T-helper 22 cell (primary cell): ENCODE measurements around the gene SLC38A8.

ENCODE experiments used
- DNase-seq: peaks from one replicate; pipeline ENCODE4 v3.0.0-alpha.2; 2020; ENCODE audit warnings: low read depth

The SLC38A8 gene

GRCh38 chr16:84042308-84042878 lies at the start of gene SLC38A8:
Gene SLC38A8 (minus strand): TSS chr16:84042795. CDS start chr16:84042157, 638 bp downstream.
- DNase-seq, result no peak

- no peak for DNase-seq
These were observed 48.9 kb upstream of the SLC38A8 start for GRCh38 chr16:84091460-84091859.

- no peak for DNase-seq
These were observed 47.6 kb upstream of the SLC38A8 start for GRCh38 chr16:84090211-84090610.

GRCh38 chr16:84088695-84089395 lies 46.2 kb upstream of the SLC38A8 start:
- DNase-seq, result peak; percentile 23

- no peak for DNase-seq
These were observed 45.0 kb upstream of the SLC38A8 start for GRCh38 chr16:84087466-84088151.

- no peak for DNase-seq
These were observed 44.4 kb upstream of the SLC38A8 start for GRCh38 chr16:84087001-84087400.

- DNase-seq, result no peak
These were observed 43.7 kb upstream of the SLC38A8 start for GRCh38 chr16:84086341-84086740.

GRCh38 chr16:84085773-84086172 lies 43.2 kb upstream of the SLC38A8 start:
- DNase-seq, result no peak

GRCh38 chr16:84085271-84085667 lies 42.7 kb upstream of the SLC38A8 start:
- DNase-seq, result no peak

GRCh38 chr16:84084570-84085270 lies 42.1 kb upstream of the SLC38A8 start:
- DNase-seq, result peak; percentile 41

- no peak for DNase-seq
These were observed 40.4 kb upstream of the SLC38A8 start for GRCh38 chr16:84082835-84083569.

GRCh38 chr16:84082110-84082509 lies 39.5 kb upstream of the SLC38A8 start:
- no peak for DNase-seq

- DNase-seq, result no peak
These were observed 38.9 kb upstream of the SLC38A8 start for GRCh38 chr16:84081446-84081989.

GRCh38 chr16:84080813-84081212 lies 38.2 kb upstream of the SLC38A8 start:
- DNase-seq, result no peak

- no peak for DNase-seq
These were observed 37.8 kb upstream of the SLC38A8 start for GRCh38 chr16:84080378-84080777.

- no peak for DNase-seq
These were observed 37.1 kb upstream of the SLC38A8 start for GRCh38 chr16:84079664-84080063.

- DNase-seq, result no peak
These were observed 32.8 kb upstream of the SLC38A8 start for GRCh38 chr16:84075376-84075775.

GRCh38 chr16:84074721-84075120 lies 32.1 kb upstream of the SLC38A8 start:
- no peak for DNase-seq

GRCh38 chr16:84072014-84072413 lies 29.4 kb upstream of the SLC38A8 start:
- DNase-seq, result no peak

GRCh38 chr16:84071121-84071520 lies 28.5 kb upstream of the SLC38A8 start:
- no peak for DNase-seq

GRCh38 chr16:84069540-84069939 lies 26.9 kb upstream of the SLC38A8 start:
- no peak for DNase-seq
